Measurements from ENCODE around the gene NADSYN1. TPM values are rescaled to one million over a fixed set of nuclear protein-coding genes. Genes with fewer than 3 reads are reported as not detected.

Gene NADSYN1
- total and polyA plus RNA-seq, 8 donors: 53.2 to 78.9 (median 61.9) TPM

- H3K4me3 ChIP-seq: no peak overlapping the region
- no peak overlapping the region for H3K27ac ChIP-seq
- no peaks in the 10 kb centered on the region for H3K9me3 ChIP-seq
- no peak for TF ChIP-seq CTCF (IDR thresholded peaks at IDR 0.05)
- H3K4me1 ChIP-seq: peaks cover 0 to 37% of the 10 kb centered on the region in 2 donors
- no peaks in the 10 kb centered on the region for H3K27me3 ChIP-seq
- no peak for ATAC-seq
- intact Hi-C loops (cut with DNase I): no loop called here
- no peak for DNase-seq
- peaks cover 0 to 42% of the 10 kb centered on the region in 2 donors for H3K36me3 ChIP-seq
Measured at GRCh38 chr11:71446150-71446549, 6.9 kb upstream of the NADSYN1 start.

GRCh38 chr11:71446942-71447688 is 5.9 kb upstream of the NADSYN1 start:
- Histone ChIP-seq H3K9me3 (no peaks in the 10 kb centered on the region), H3K36me3 (peaks cover 0 to 32% of the 10 kb centered on the region in 2 donors), H3K4me3 (peak overlapping the region; percentile 70 to 78), H3K27ac (peak overlapping the region in 1 of 2 donors; percentile 81), H3K27me3 (no peaks in the 10 kb centered on the region), H3K4me1 (peaks cover 3 to 47% of the 10 kb centered on the region in 2 donors)
- no peak for TF ChIP-seq CTCF (IDR thresholded peaks at IDR 0.05)
- peak; percentile 23 for ATAC-seq
- no peak for DNase-seq
- intact Hi-C loops (cut with DNase I): no loop called here

GRCh38 chr11:71447791-71448256 is 5.2 kb upstream of the NADSYN1 start:
- DNase-seq (peak in 2 of 4 donors; percentile 30 to 89), ATAC-seq (peak; percentile 41)
- Histone ChIP-seq H3K9me3 (no peaks in the 10 kb centered on the region), H3K4me3 (peak overlapping the region; percentile 70 to 78), H3K27me3 (no peaks in the 10 kb centered on the region), H3K4me1 (peaks cover 7 to 48% of the 10 kb centered on the region in 2 donors), H3K36me3 (peaks cover 0 to 25% of the 10 kb centered on the region in 2 donors), H3K27ac (peak overlapping the region; percentile 34 to 81)
- intact Hi-C loops (cut with DNase I): no loop called here
- no peak for TF ChIP-seq CTCF (IDR thresholded peaks at IDR 0.05)

GRCh38 chr11:71448257-71449171 is 4.5 kb upstream of the NADSYN1 start, which contains the start of gene DHCR7:
DHCR7 (minus strand) TSS chr11:71448393; CDS start chr11:71444952, 3,441 bp downstream.
- intact Hi-C loops (cut with DNase I): no loop called here
- H3K9me3 ChIP-seq: no peaks in the 10 kb centered on the region
- ATAC-seq (peak; percentile 87), DNase-seq (peak; percentile 86 to 98 (median 96))
- peaks cover 7 to 48% of the 10 kb centered on the region in 2 donors for H3K4me1 ChIP-seq
- H3K4me3 ChIP-seq: peak within 1 kb of the TSS; percentile 70 to 78
- H3K36me3 ChIP-seq: peaks cover 0 to 18% of the 10 kb centered on the region in 2 donors
- H3K27me3 ChIP-seq: no peaks in the 10 kb centered on the region
- H3K27ac ChIP-seq: peak within 1 kb of the TSS; percentile 59 to 81
- peak in 1 of 2 donors; percentile 36 for TF ChIP-seq CTCF (IDR thresholded peaks at IDR 0.05)
